ENCODE data around the gene KCNMB3. TPM values are rescaled to one million over a fixed set of nuclear protein-coding genes. Genes with fewer than 3 reads are reported as not detected.
A peak's percentile ranks its signal among the peaks of the same experiment; 100 is the strongest.
"Not testable (repeated sequence)": the region's sequence is repeated elsewhere in the genome, so short reads cannot be mapped to it uniquely, and the experiment has no call there.

KCNMB3 gene
- total RNA-seq, 1 experiment from 2014 or later: 0.45 TPM

DNA sequence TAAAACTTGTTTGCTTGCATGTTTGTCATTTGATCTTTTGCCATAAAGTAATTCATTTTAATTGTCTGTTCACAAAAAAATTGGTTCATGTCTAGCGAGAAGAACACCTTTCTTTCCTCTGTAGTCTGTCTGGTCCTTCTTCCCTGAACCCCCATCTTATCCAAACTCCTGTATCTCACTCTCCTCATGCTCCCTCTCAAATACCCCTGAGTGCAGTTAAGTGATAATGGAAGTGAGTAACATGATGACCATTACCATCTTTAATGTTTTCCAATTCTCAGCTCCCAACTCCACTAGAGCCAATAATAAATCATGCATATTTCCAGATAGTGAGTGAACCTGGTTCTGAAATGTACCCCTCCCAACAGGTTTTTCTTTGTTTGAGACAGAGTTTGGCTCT is 14.2 kb upstream of the KCNMB3 start:
- DNase-seq (ENCODE audit: low read depth): no peak

- DNase-seq (ENCODE audit: low read depth): no peak
Observed at GRCh38 chr3:179264449-179264848, 13.5 kb upstream of the KCNMB3 start.

DNA sequence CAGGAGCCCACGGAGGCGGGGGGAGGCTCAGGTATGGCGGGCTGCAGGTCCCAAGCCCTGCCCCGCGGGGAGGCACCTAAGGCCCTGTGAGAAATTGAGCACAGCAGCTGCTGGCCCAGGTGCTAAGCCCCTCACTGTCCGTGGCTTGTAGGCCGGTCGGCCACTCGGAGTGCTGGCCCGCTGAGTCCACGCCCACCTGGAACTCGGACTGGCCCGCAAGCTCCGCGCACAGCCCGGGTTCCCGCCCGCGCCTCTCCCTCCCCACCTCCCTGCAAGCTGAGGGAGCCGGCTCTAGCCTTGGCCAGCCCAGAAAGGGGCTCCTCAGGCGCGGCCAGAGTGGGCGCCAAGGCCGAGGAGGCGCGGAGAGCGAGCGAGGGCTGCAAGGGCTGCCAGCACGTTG is 12.2 kb upstream of the KCNMB3 start:
- no peak for DNase-seq (ENCODE audit: low read depth)

- DNase-seq (ENCODE audit: low read depth): peak; percentile 33
Observed at GRCh38 chr3:179260949-179261765, 10.2 kb upstream of the KCNMB3 start.

DNA sequence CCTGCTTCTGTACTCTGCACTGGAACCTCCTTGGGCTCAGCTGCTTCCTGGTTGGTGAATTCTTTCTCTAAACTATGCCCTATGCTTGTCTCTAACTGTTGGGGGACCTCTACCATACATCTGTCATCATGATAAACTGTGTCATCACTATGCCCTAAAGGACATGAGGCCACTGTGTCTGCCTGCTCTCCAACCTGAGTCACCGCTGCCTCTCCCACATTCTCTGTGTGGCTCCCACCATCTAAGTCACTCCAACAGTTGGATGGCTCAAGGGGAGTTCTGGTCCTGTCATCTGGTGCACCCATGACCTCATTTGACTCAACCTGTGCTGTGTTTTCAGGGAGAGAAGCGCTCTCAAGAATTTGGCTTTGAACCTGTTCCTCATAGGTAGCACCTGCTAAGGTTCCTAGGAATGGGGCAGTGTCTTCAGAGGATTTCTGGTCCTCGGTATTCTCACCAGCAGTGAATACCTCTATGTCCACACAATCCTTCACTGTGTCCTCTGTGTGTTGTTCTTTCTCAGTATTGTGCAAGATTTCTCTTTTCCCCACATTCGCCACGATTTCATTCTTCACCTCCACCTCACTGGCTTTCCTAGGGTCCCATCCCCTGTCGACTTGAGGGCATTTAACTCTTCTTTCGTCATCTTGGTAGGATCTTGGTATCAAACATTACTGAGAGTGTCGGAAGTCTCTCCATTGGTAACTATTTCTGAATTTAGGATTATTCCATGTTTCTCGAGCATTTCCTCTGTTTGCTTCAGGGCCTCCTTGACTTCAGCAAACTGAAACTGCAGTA is 9.2 kb upstream of the KCNMB3 start:
- DNase-seq (ENCODE audit: low read depth): not testable (repeated sequence)

DNA sequence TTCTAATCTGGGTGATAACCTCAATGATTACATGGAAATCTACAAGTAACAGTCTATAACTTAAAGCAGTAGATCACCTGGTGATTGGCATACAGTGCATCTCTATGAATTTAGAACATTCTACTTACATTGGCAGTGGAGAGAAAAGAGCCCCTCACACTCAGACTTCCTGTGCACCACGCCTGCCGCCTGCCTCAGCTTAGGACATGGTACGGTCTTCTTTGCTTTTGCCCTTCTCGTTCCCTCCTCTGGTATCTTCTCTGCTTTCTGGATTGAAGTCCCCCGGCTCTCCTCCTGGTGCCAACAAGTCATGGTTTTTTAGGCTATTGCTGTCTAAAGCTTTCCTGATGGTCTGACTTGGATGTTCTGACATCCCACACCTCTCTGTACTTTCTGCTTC is 7.9 kb upstream of the KCNMB3 start:
- no peak for DNase-seq (ENCODE audit: low read depth)

DNA sequence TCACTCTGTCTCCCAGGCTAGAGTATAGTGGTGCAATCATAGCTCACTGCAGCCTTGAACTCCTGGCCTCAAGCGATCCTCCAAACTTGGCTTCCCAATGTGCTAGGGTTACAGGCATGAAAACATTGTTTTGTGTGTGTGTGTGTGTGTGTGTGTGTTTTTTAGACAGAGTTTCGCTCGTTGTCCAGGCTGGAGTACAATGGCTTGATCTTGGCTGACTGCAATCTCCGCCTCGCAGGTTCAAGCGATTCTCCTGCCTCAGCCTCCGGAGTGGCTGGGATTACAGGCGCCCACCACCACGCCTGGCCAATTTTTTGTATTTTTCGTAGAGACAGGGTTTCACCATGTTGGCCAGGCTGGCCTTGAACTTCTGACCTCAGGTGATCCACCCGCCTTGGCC is 6.8 kb upstream of the KCNMB3 start:
- DNase-seq (ENCODE audit: low read depth): not testable (repeated sequence)

- DNase-seq (ENCODE audit: low read depth): no peak
Observed at GRCh38 chr3:179256813-179257212, 5.9 kb upstream of the KCNMB3 start.

GRCh38 chr3:179247289-179248015 is 3.5 kb downstream of the KCNMB3 start:
- DNase-seq (ENCODE audit: low read depth): peak; percentile 65

DNA sequence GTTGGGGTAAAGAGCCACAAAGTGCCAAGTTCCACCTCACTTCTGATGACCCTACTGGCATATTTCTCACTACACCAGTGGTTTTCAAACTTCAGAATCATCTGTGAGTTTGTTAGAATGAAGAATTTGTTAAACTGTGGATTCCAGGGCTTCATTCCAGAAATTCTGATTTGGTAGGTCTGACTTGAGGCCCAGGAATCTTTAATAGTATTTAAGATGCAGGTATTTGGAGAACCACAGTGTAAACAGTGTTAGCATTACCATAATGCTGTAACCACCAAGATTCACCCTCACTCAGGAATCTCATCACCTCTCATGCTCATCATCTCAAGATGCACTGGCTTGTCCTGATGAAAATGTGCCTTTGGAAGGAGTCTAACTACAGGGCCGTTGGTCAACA is 6.0 kb downstream of the KCNMB3 start:
- no peak for DNase-seq (ENCODE audit: low read depth)

GRCh38 chr3:179242859-179243258 is 8.1 kb downstream of the KCNMB3 start:
- not testable (repeated sequence) for DNase-seq (ENCODE audit: low read depth)

DNA sequence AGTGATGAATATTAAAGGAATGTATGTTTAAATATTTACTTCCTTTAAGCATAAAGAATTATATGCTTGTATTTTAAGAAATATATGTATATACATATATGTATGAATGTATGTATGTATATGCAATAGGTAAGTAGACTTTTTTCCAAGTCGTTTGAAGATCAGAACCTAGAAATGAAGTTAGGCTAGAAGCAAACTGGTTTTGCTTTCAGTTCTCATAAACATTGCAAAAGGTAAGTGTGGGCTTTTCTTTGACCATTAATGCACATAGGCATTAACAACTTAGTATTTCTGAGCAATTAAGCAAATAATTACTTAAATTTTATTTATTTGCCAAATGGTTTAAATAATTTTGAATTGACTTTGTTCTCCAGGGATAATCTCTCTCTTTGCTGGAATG is 10.6 kb downstream of the KCNMB3 start:
- not testable (repeated sequence) for DNase-seq (ENCODE audit: low read depth)

- no peak for DNase-seq (ENCODE audit: low read depth)
Observed at GRCh38 chr3:179236669-179237301, 14.1 kb downstream of the KCNMB3 start.

- DNase-seq (ENCODE audit: low read depth): no peak
Observed at GRCh38 chr3:179234199-179234598, 16.7 kb downstream of the KCNMB3 start.

GRCh38 chr3:179233043-179233442 is 17.9 kb downstream of the KCNMB3 start:
- DNase-seq (ENCODE audit: low read depth): no peak

DNA sequence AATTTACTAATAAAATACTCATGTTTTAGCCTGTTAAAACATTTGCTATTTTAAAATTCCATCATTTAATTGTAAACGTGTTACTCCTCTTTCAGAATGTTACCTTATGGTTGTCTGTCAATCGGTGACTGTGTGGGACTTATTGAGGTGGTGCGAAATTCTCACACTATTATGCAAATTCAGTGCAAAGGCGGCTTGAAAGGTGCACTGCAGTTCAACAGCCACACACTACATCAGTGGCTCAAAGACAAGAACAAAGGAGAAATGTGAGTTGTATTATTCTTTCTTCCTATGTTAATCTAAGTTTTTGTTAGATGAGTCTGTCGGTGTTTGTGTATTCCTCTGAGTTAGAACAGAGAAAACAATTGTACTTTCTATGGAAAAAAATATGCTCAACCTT is 21.7 kb downstream of the KCNMB3 start:
- no peak for DNase-seq (ENCODE audit: low read depth)

DNA sequence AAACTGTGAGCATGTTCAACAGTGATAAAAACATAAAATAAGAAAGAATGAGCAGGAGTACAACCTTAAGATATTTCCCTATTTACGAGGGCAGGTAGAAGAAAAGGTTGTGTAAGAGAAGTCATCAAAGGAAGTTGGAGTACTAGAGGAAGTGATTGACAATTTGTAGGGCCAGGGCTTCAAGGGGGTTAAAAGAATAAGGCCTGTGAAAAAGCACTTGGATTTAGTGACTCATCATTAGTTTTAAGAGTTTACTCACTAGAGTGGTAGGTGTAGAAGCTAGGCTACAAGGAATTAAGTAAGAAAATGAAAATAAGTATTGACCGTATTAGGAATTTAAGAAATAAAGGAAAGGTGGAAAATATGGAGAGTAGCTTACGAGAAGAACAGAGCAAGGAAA is 23.6 kb downstream of the KCNMB3 start:
- DNase-seq (ENCODE audit: low read depth): peak; percentile 77

GRCh38 chr3:179224584-179224983 is 26.3 kb downstream of the KCNMB3 start:
- DNase-seq (ENCODE audit: low read depth): no peak

DNA sequence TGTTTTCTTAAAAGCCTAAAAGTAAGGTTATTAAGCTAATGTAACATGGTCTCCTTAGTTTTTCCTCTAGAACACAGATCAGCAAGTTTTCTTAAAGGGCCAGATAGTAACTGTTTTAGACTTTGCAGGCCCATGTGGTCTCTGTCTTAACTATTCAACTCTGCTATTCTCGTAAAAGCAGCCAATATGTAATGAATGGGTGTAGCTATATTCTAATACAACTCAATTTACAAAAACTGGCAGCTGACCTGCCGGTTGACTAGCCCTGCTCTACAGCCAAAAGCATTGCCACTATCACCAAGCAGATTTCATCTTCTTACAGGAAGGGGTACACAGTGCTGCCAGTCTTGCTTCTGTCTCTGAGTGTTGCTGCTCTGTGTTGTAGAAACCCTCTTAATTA is 27.4 kb downstream of the KCNMB3 start:
- no peak for DNase-seq (ENCODE audit: low read depth)

- DNase-seq (ENCODE audit: low read depth): not testable (repeated sequence)
Observed at GRCh38 chr3:179218213-179218612, 32.7 kb downstream of the KCNMB3 start.

DNA sequence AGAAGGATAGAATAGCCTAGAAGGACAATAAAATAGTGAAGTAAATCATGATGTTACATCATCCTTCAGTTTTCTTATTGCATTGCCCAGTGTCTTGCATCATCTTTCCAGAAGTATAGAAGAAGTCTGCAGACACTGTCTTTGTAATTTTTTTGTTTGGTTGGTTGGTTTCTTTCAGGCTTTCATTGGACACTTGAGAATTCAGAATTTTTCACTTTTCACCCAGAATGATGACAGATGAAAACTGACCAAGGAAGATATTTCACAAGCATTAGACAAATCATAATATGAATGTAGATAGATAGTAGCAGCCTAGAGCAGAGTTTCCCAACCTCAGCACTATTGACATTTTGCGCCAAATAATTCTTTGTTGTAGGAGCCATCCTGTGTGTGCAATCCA is 35.4 kb downstream of the KCNMB3 start:
- not testable (repeated sequence) for DNase-seq (ENCODE audit: low read depth)
